Astrocyte of the spinal cord (primary cell): ENCODE results near the gene KIFAP3.
"Not testable (repeated sequence)": the region's sequence is repeated elsewhere in the genome, so short reads cannot be mapped to it uniquely, and the experiment has no call there.

Experiments used
- DNase-seq: peaks from one replicate; pipeline ENCODE4 v3.0.0; 2011; ENCODE audit warnings: low read depth, low spot score
- H3K4me3 ChIP-seq: 2 replicates; pipeline ENCODE4 v1.5.1; 2011; ENCODE audit warnings: low read depth, mild to moderate bottlenecking, low read length, moderate library complexity
- CTCF ChIP-seq: IDR thresholded peaks from 2 replicates; pipeline ENCODE4 v1.5.1; 2012; ENCODE audit warnings: low read depth, mild to moderate bottlenecking, low read length, inconsistent platforms
- in situ Hi-C: cut with HindIII; loops from 2 replicates; pipeline ENCODE4 v1.10.0; 2017; ENCODE audit warnings: low sequenced_read_pairs

Gene KIFAP3

DNA sequence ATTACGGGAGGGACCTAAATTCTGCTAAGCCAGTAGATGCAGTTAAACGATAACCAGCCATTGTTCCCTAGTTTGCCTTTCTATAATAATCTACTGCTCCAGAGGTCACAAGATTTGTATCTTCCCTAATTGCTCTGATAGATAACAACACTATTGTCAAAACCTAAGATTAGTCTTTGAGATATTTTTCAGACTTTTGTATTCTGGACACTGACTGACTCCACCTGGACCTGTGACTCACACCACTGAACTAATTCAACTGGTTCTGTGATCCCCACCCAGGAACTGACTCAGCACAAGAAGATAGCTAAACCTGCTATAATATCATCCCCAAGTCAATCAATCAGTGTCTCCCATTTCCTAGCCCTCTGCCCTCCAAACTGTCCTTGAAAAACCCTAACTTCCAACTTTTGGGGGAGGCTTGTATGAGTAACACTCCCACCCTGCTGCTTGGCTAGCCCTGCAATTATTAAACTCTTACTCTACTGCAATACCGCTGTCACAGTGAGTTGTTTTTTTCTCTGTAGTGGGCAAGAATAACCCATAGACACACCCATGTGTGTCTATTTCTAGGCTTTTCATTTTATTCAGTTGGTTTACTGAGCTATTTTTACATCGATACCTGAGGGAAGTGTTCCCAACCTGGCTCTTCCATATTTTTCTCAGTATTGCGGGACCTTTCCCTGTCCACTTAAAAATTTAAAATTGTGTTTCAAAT is 11.2 kb downstream of the KIFAP3 start:
- H3K4me3 ChIP-seq: no peak overlapping the region
- no peak for TF ChIP-seq CTCF
- in situ Hi-C loops: no loop called here
- DNase-seq: no peak

DNA sequence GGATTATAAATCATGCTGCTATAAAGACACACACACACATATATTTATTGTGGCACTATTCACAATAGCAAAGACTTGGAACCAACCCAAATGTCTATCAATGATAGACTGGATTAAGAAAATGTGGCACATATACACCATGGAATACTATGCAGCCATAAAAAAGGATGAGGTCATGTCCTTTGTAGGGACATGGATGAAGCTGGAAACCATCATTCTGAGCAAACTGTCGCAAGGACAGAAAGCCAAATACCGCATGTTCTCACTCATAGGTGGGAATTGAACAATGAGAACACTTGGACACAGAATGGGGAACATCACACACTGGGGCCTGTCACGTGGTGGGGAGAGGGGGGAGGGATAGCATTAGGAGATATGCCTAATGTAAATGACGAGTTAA is 12.8 kb downstream of the KIFAP3 start:
- in situ Hi-C loops, DNase-seq, H3K4me3 ChIP-seq: not testable (repeated sequence)

DNA sequence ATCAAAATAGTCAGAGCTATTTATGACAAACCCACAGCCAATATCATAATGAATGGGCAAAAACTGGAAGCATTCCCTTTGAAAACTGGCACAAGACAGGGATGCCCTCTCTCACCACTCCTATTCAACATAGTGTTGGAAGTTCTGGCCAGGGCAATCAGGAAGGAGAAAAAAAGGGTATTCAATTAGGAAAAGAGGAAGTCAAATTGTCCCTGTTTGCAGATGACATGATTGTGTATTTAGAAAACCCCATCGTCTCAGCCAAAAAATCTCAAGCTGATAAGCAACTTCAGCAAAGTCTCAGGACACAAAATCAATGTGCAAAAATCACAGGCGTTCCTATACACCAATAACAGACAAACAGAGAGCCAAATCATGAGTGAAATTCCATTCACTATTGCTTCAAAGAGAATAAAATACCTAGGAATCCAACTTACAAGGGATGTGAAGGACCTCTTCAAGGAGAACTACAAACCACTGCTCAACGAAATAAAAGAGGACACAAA is 14.4 kb downstream of the KIFAP3 start:
- DNase-seq, in situ Hi-C loops, H3K4me3 ChIP-seq: not testable (repeated sequence)

- H3K4me3 ChIP-seq: no peak overlapping the region
- no peak for TF ChIP-seq CTCF
- in situ Hi-C loops: no loop called here
- no peak for DNase-seq
Observed at GRCh38 chr1:170049176-170049800, 25.2 kb downstream of the KIFAP3 start.

GRCh38 chr1:170048515-170048914 is 26.0 kb downstream of the KIFAP3 start:
- H3K4me3 ChIP-seq: no peak overlapping the region
- in situ Hi-C loops: no loop called here
- no peak for DNase-seq
- no peak for TF ChIP-seq CTCF

DNA sequence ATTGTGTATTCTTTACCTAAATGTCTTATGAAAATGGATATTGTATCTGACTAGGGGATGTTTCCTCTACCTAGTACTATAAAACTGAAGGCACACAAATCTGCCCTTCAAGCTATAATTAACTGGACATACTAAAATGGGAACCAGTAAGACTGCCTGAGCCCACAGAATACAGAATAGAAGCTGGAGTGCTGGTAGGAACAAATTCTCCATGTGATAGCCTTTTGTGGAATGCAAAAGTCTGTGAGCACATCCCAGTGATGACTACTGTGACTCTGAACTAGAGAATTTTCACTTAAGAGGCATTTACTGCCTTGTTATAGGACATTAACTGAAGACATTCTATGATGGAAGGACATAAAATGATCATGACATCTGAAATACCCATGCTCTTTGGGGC is 30.3 kb downstream of the KIFAP3 start:
- DNase-seq: no peak
- no peak for TF ChIP-seq CTCF
- in situ Hi-C loops: no loop called here
- H3K4me3 ChIP-seq: no peak overlapping the region

DNA sequence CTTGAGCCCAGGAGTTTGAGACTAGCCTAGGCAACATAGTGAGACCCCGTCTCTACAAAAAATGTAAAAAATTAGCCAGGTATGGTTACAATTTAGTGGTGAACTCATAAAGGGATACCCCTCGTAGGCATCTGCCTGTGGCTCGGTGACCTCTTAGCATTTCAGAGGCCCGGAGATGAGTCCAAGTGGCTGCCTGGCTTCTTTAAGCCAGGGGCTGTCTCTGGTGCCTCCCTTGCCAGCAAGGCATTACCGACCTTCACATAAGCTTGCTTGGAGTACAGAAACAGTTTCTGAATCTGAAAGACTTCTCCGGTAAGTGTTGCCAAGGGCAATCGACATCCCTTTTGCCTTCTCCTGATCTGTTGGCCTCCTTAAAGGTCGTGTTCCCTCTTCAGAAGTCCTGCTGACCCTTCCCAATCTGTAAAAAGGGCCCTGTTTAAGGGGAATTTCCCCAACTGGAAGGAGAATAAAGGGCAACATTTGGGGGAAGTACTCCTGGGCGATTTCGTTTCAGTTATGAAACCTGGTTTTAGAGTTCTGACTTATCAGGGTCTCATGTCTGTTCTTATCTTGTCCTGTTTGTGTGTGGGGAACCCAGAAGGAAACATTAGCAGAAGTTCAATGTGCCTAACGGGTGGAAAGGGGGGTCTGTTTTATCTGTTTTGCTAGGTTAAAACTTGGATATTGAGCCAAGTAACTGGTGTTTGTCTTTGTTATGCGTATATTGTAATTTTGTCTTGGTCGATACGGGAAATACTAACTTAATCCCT is 32.9 kb downstream of the KIFAP3 start:
- TF ChIP-seq CTCF: no peak
- no peak overlapping the region for H3K4me3 ChIP-seq
- no peak for DNase-seq
- in situ Hi-C loops: no loop called here
